Activated gamma-delta T cell (primary cell): ENCODE results near the gene CCDC106.

Experiments
- DNase-seq: peaks from one replicate; lab custom pipeline; 2025; lab: John Stamatoyannopoulos, UW

Gene CCDC106

DNA sequence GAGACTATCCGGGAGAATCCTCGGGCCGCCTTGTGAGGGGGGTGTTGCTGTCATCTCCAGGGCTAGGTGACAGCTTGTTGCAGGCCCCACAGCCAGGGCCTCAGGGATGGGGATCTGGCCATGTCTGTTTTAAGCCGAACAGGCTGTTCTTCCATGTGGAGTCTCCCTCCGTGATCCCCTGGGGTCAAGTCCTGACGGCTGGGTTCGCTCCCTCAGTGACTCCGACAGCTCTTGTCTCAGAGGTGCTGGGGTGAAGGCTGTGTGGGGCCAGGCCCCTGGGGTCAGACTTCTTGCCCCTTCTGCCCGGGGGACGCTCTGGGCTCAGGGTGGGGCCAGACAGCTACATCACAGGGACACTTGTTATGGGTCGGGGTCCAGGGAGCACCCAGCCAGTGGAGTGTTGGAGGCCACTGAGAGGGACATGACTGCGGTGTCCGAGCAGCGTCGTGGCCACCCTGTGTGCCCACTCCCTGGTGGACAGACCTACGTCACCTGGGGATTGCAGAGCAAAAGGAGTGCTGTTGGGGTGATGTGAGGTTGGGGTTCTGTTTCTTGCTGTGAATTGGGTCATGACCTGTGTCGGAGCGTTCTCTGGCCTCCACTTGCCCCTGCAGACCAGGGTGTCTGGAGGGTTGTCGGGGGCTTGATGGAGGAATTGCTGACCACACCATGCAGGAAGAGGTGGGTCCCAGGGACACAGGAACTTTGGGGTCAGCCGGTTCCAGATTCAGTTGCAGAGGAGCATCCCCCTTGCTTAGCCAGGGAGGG lies 48.5 kb downstream of the CCDC106 start:
- no peak for DNase-seq

DNA sequence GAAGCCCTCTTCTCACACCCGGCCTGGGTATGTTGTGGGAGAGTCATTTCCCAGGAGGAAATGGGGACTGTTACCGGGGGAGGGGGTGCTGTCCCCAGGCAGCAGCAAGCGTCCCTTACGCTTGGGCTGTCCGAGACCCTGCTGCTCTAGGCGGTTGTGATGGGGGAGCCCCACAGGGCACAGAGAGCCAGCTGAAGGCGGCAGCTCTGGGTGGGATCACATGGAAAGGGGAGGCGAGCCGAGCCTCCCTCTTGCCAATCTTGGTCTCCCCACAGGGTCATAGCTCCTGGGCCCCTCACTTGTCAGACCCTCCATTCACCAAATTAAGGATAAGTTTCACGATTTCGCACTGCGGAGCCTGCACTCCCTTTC lies 49.0 kb downstream of the CCDC106 start:
- DNase-seq = no peak

DNA sequence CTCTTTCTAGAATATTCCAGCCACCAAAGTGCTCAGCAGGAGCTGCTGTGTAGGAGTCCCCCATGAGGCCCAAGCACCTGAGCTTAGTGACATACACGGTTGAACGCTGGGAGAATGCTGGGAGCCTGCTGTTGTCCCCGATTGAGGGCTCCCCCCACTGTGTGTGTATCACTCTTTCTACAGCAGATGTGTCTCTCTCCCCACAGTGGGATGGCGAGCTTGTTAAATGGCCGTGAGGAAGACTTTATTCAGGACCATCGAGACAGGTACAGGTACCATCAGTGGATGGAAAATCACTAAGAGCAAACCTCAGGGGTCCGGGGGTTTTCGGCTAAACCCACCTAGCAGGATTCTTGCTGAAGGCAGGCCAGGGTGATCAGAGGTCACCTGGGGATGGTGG lies 49.7 kb downstream of the CCDC106 start:
- no peak for DNase-seq

DNA sequence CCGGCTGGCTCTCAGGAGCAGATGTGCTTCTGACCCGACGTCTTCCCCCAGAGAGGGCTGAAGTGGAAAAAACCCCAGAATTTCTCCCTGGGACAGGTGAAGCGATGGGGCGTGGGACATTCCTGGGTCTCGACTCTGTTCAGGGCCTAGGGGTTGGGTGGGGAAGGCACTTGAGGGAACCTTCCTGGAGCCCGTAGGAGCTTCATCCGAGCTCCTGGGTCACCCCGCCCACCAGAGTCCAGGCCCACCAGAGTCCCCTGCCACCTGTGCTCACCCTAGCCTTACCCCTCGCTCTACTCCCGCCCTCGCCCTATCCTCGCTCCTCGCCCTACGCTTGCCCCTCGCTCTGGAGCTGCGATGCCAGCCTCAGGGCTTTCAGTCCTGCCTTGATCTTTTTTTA lies 50.2 kb downstream of the CCDC106 start:
- DNase-seq = no peak

GRCh38 chr19:55699221-55699620 lies 51.2 kb downstream of the CCDC106 start:
- no peak for DNase-seq

GRCh38 chr19:55700813-55701212 lies 52.8 kb downstream of the CCDC106 start:
- no peak for DNase-seq

- DNase-seq = no peak
Measured at GRCh38 chr19:55702131-55702627, 54.2 kb downstream of the CCDC106 start.
